Measurements from ENCODE around the gene ZNF101. TPM values are rescaled to one million over a fixed set of nuclear protein-coding genes. Genes with fewer than 3 reads are reported as not detected.

Gene ZNF101
- total and polyA plus RNA-seq, 9 of the 15 experiments (the other 6 are each of a cell fraction or from before 2014, with no cell fraction given): 9.6 to 20.3 (median 12.4) TPM

DNA sequence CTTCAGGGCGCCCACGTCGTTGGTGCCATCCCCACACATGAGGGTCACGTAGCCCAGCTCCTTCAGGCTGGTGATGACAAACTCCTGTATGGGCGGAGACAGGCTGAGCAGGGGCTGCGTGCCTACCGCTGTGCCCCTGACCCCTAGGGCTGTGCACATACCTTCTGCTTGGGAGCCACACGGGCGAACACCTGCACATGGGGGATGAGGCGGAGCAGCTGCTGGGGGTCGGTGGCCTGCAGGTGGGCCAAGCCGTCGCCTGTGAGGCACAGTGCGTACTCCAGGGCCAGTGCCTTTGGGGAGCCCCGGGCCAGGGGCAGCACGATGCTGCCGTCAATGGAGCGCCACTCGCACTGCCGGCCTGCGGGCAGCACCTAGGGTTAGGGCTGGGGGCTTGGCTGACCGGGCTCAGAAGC, 19.1 kb upstream of the ZNF101 start:
- intact Hi-C loops (cut with micrococcal nuclease) (no loop called here), in situ Hi-C loops (cut with MboI) (loop anchor here (25.0 kb wide), 1 partner anchor 112 kb away; the partner anchor contains the start of genes CILP2 and YJEFN3)
- Histone ChIP-seq H3K9me1 (ENCODE audit: control insufficient read depth, insufficient read depth, low read length) (no peaks in the 10 kb centered on the region), H3K4me3 (no peak overlapping the region), H3K9ac (ENCODE audit: insufficient read depth in 1 of 2, low read depth in 2 of 2, low read length in 2 of 2) (no peak overlapping the region), H3K27ac (ENCODE audit: extremely low read depth, low read depth, low read length) (no peak overlapping the region), H3K9me3 (replicated peaks; ENCODE audit: control insufficient read depth, insufficient read depth, low read depth, low read length) (no peaks in the 10 kb centered on the region), H3K36me3 (ENCODE audit: control insufficient read depth, insufficient read depth, low read length) (peaks cover 92% of the 10 kb centered on the region; the same call in 2 of the 3 replicates), H2AFZ (ENCODE audit: low read depth, low read length) (no peak overlapping the region), H3K79me2 (ENCODE audit: control insufficient read depth, insufficient read depth, low read length) (no peaks in the 10 kb centered on the region), H3K27me3 (ENCODE audit: control insufficient read depth in 2 of 2, insufficient read depth in 2 of 2, low read length in 2 of 2) (no peaks in the 10 kb centered on the region), H4K20me1 (replicated peaks; ENCODE audit: control insufficient read depth, insufficient read depth, low read length) (no peaks in the 10 kb centered on the region), H3K4me1 (replicated peaks in 1 of 2; ENCODE audit: control insufficient read depth in 2 of 2, insufficient read depth in 2 of 2, low read length in 2 of 2) (peaks cover 0 to 5% of the 10 kb centered on the region in 2 experiments; a peak in 1 of 5 replicates), H3K4me2 (ENCODE audit: insufficient read depth, low read length) (no peak overlapping the region)
- no TSS peak for BruUV-seq (replicated peaks)
- DNase-seq (ENCODE audit: extremely low read depth in 1 of 4, low spot score in 3 of 4): no peak
- ChIA-PET POLR2A (interaction anchor here (5.6 kb wide), 1 partner anchor 12 kb away, joined by 40 read pairs; the partner anchor contains the start of gene ATP13A1), CTCF (ENCODE audit: low intra/inter-chr PET ratio) (no interaction called here)
- 92% methylated on average over 13 of the region's 22 CpGs for WGBS (ENCODE audit: insufficient coverage, low coverage, missing lambda C conversion rate)
- FAIRE-seq: no peak
- no peak for ATAC-seq
- TF ChIP-seq RBM22 (IDR thresholded peaks at IDR 0.05; ENCODE audit: low read depth, low read length, poor library complexity, severe bottlenecking): peak; percentile 27
- peak; percentile 53 for TF ChIP-seq RBFOX2 (IDR thresholded peaks at IDR 0.05; ENCODE audit: low read depth, low read length)
- TF ChIP-seq CC2D1A (IDR thresholded peaks at IDR 0.05): no peak
- no peak for TF ChIP-seq DIDO1 (tag; IDR thresholded peaks at IDR 0.05; ENCODE audit: low read depth)
- peak; percentile 54 for TF ChIP-seq POLR2G (IDR thresholded peaks at IDR 0.05; ENCODE audit: low read depth, low read length)
- no peak for TF ChIP-seq CREBBP (IDR thresholded peaks at IDR 0.05; ENCODE audit: low read depth, low read length)
- TF ChIP-seq, protein P1, sequence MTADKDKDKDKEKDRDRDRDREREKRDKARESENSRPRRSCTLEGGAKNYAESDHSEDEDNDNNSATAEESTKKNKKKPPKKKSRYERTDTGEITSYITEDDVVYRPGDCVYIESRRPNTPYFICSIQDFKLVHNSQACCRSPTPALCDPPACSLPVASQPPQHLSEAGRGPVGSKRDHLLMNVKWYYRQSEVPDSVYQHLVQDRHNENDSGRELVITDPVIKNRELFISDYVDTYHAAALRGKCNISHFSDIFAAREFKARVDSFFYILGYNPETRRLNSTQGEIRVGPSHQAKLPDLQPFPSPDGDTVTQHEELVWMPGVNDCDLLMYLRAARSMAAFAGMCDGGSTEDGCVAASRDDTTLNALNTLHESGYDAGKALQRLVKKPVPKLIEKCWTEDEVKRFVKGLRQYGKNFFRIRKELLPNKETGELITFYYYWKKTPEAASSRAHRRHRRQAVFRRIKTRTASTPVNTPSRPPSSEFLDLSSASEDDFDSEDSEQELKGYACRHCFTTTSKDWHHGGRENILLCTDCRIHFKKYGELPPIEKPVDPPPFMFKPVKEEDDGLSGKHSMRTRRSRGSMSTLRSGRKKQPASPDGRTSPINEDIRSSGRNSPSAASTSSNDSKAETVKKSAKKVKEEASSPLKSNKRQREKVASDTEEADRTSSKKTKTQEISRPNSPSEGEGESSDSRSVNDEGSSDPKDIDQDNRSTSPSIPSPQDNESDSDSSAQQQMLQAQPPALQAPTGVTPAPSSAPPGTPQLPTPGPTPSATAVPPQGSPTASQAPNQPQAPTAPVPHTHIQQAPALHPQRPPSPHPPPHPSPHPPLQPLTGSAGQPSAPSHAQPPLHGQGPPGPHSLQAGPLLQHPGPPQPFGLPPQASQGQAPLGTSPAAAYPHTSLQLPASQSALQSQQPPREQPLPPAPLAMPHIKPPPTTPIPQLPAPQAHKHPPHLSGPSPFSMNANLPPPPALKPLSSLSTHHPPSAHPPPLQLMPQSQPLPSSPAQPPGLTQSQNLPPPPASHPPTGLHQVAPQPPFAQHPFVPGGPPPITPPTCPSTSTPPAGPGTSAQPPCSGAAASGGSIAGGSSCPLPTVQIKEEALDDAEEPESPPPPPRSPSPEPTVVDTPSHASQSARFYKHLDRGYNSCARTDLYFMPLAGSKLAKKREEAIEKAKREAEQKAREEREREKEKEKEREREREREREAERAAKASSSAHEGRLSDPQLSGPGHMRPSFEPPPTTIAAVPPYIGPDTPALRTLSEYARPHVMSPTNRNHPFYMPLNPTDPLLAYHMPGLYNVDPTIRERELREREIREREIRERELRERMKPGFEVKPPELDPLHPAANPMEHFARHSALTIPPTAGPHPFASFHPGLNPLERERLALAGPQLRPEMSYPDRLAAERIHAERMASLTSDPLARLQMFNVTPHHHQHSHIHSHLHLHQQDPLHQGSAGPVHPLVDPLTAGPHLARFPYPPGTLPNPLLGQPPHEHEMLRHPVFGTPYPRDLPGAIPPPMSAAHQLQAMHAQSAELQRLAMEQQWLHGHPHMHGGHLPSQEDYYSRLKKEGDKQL (CRISPR knock-in tag; IDR thresholded peaks at IDR 0.05; ENCODE audit: borderline replicate concordance): no peak
- TF ChIP-seq ZKSCAN1 (IDR thresholded peaks at IDR 0.05; ENCODE audit: low read depth, low read length): no peak
- TF ChIP-seq SRSF3 (IDR thresholded peaks at IDR 0.05; ENCODE audit: insufficient read depth, low read length): no peak
- TF ChIP-seq, protein P2, sequence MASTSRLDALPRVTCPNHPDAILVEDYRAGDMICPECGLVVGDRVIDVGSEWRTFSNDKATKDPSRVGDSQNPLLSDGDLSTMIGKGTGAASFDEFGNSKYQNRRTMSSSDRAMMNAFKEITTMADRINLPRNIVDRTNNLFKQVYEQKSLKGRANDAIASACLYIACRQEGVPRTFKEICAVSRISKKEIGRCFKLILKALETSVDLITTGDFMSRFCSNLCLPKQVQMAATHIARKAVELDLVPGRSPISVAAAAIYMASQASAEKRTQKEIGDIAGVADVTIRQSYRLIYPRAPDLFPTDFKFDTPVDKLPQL (IDR thresholded peaks at IDR 0.05; ENCODE audit: extremely low read depth, insufficient read length): no peak
- no peak for TF ChIP-seq HDAC6 (IDR thresholded peaks at IDR 0.05; ENCODE audit: low read depth, low read length)
- TF ChIP-seq ZNF764 (CRISPR knock-in tag; IDR thresholded peaks at IDR 0.05; ENCODE audit: low read depth): no peak
- TF ChIP-seq FOXK1 (CRISPR knock-in tag; IDR thresholded peaks at IDR 0.05; ENCODE audit: borderline replicate concordance): no peak
- TF ChIP-seq TBL1XR1 (IDR thresholded peaks at IDR 0.05; ENCODE audit: low read length in 2 of 2): no peak
- TF ChIP-seq RBM25 (IDR thresholded peaks at IDR 0.05; ENCODE audit: low read depth, low read length, severe bottlenecking): no peak
- no peak for TF ChIP-seq TGIF2 (CRISPR knock-in tag; IDR thresholded peaks at IDR 0.05)
- no peak for TF ChIP-seq KAT8 (IDR thresholded peaks at IDR 0.05; ENCODE audit: low read depth)
- TF ChIP-seq ESRRA (IDR thresholded peaks at IDR 0.05; ENCODE audit: borderline replicate concordance, low read depth): no peak
- TF ChIP-seq ZNF444 (CRISPR knock-in tag; IDR thresholded peaks at IDR 0.05): no peak
